ENCODE measurements around the gene ACTRT2. TPM values are rescaled to one million over a fixed set of nuclear protein-coding genes. Genes with fewer than 3 reads are reported as not detected.

Gene ACTRT2
- total RNA-seq, 1 experiment from 2014 or later, result not detected

GRCh38 chr1:3058263-3059030 lies 37.2 kb downstream of the ACTRT2 start:
- Histone ChIP-seq H4K8ac (replicated peaks; ENCODE audit: insufficient read length, low read depth, low read length) (no peak overlapping the region), H3K23me2 (ENCODE audit: insufficient read length, low read depth, low read length, poor library complexity, severe bottlenecking) (peaks cover 4% of the 10 kb centered on the region), H4K20me1 (ENCODE audit: control insufficient read depth, insufficient read depth, insufficient read length) (no peaks in the 10 kb centered on the region), H2BK120ac (ENCODE audit: low read depth, low read length, poor library complexity, severe bottlenecking) (no peak overlapping the region), H3T11ph (ENCODE audit: low read length) (no peak overlapping the region), H2BK20ac (ENCODE audit: low read depth, low read length, poor library complexity, severe bottlenecking) (no peak overlapping the region), H2BK15ac (ENCODE audit: low read depth, low read length) (no peak overlapping the region), H2AK5ac (ENCODE audit: insufficient read length, low read length) (no peak overlapping the region), H3K79me2 (ENCODE audit: insufficient read depth, low read length) (no peaks in the 10 kb centered on the region), H3K9ac (ENCODE audit: extremely low read depth, insufficient read length, low read length) (no peak overlapping the region), H3K4ac (ENCODE audit: low read depth, low read length) (no peak overlapping the region), H3K9me3 (ENCODE audit: control insufficient read depth, low read depth, low read length) (no peaks in the 10 kb centered on the region), H3K23ac (ENCODE audit: insufficient read length, low read depth, low read length) (no peak overlapping the region), H2AFZ (ENCODE audit: low read length) (no peak overlapping the region), H3K27me3 (ENCODE audit: insufficient read depth, low read length) (peaks cover 17% of the 10 kb centered on the region; the same call in 1 of the 2 replicates), H3K56ac (ENCODE audit: insufficient read length, low read depth, low read length) (no peak overlapping the region), H3K27ac (ENCODE audit: insufficient read length, low read depth, low read length) (no peak overlapping the region), H3K79me1 (ENCODE audit: insufficient read depth, low read depth, low read length, poor library complexity, severe bottlenecking) (no peaks in the 10 kb centered on the region), H4K5ac (ENCODE audit: insufficient read length, low read depth, low read length) (no peak overlapping the region), H4K91ac (ENCODE audit: insufficient read length, low read depth, low read length) (no peak overlapping the region), H3K14ac (ENCODE audit: insufficient read depth, low read length) (no peak overlapping the region), H3K4me2 (ENCODE audit: insufficient read depth, insufficient read length, low read length) (no peak overlapping the region), H3K18ac (ENCODE audit: insufficient read length, low read depth, low read length) (no peak overlapping the region), H3K4me1 (ENCODE audit: insufficient read depth, low read length) (no peaks in the 10 kb centered on the region), H2BK5ac (ENCODE audit: insufficient read length, low read length) (no peak overlapping the region), H2BK12ac (ENCODE audit: insufficient read length, low read depth, low read length) (no peak overlapping the region)
- TF ChIP-seq CTCF (conservative IDR thresholded peaks at IDR 0.05), result no peak
- no peaks in the 10 kb centered on the region; a peak in 1 of 7 replicates for H3K36me3 Mint-ChIP-seq (ENCODE audit: insufficient read depth in 1 of 3, low read depth in 3 of 3)
- peaks cover 0 to 10% of the 10 kb centered on the region in 2 experiments; a peak in 2 of 5 replicates for H3K9me3 Mint-ChIP-seq
- no peak overlapping the region for H3K4me3 Mint-ChIP-seq
- peaks cover 3 to 7% of the 10 kb centered on the region in 2 experiments; a peak in 3 of 4 replicates for H3K4me1 Mint-ChIP-seq
- DNase-seq, result peak; percentile 5
- no peak overlapping the region; a peak in 1 of 7 replicates for H3K27ac Mint-ChIP-seq
- no CpG with 5 or more reads among the region's 10 CpGs for WGBS (ENCODE audit: extremely low coverage, insufficient read length, low lambda C conversion rate)
- peaks cover 71% of the 10 kb centered on the region for H3K27me3 Mint-ChIP-seq (ENCODE audit: low read depth)
